Measurements from ENCODE around the gene PCARE.

DNA sequence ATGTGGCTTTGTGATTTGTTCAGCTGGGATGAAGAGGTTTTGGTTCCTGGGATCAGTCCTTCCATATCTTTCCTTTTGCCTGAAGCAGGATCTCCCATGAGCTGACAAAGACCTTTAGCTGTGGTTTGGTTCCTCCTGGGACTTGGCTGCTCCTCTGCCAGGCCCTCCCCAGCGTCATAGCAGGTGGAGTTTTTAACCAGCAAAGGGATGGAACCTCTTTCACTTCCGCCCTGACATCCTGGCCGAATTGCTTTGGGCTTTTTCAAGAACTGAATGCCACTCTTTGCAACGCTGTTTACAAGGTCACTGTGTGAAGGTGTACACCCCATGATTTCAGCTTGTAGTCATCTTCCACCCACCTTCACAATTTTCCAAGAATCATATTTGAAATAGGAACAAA, 390 bp downstream of the PCARE start:
- TF ChIP-seq, protein P1, sequence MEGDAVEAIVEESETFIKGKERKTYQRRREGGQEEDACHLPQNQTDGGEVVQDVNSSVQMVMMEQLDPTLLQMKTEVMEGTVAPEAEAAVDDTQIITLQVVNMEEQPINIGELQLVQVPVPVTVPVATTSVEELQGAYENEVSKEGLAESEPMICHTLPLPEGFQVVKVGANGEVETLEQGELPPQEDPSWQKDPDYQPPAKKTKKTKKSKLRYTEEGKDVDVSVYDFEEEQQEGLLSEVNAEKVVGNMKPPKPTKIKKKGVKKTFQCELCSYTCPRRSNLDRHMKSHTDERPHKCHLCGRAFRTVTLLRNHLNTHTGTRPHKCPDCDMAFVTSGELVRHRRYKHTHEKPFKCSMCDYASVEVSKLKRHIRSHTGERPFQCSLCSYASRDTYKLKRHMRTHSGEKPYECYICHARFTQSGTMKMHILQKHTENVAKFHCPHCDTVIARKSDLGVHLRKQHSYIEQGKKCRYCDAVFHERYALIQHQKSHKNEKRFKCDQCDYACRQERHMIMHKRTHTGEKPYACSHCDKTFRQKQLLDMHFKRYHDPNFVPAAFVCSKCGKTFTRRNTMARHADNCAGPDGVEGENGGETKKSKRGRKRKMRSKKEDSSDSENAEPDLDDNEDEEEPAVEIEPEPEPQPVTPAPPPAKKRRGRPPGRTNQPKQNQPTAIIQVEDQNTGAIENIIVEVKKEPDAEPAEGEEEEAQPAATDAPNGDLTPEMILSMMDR (IDR thresholded peaks at IDR 0.05), result no peak
- TF ChIP-seq POLR2AphosphoS5 (IDR thresholded peaks at IDR 0.05) (no peak), POLR2A (IDR thresholded peaks at IDR 0.05) (no peak)

Measured in prostate gland (tissue), 2 donors.